SH-SY5Y (cell line): ENCODE measurements around the gene HPCAL1.

Experiments
- GATA2 ChIP-seq: IDR thresholded peaks from 2 replicates; pipeline ENCODE4 v1.6.1; 2011; ENCODE audit warnings: mild to moderate bottlenecking, low read depth, low read length
- GATA3 ChIP-seq: IDR thresholded peaks from 2 replicates; pipeline ENCODE4 v1.6.1; 2011; ENCODE audit warnings: low read depth, mild to moderate bottlenecking, low read length, moderate library complexity

GRCh38 chr2:10436583-10437110, 133.9 kb downstream of the HPCAL1 start:
- TF ChIP-seq GATA3 (no peak), GATA2 (no peak)
